Ishikawa (cell line): ENCODE results near the gene SERPINA3.

Experiments
- CREB1 ChIP-seq: IDR thresholded peaks from 2 replicates; pipeline ENCODE4 v1.6.1; 2012; ENCODE audit warnings: low read depth
- EGR1 ChIP-seq: IDR thresholded peaks from 2 replicates; pipeline ENCODE4 v1.6.1; 2012
- EP300 ChIP-seq: IDR thresholded peaks from 2 replicates; pipeline ENCODE4 v1.6.1; 2012; ENCODE audit warnings: borderline replicate concordance
- FOXM1 ChIP-seq: IDR thresholded peaks from 2 replicates; pipeline ENCODE4 v1.6.1; 2012; ENCODE audit warnings: low read depth, borderline replicate concordance
- MAX ChIP-seq: IDR thresholded peaks from 2 replicates; pipeline ENCODE4 v1.6.1; 2012
- NFIC ChIP-seq: IDR thresholded peaks from 2 replicates; pipeline ENCODE4 v1.6.1; 2012
- RAD21 ChIP-seq: IDR thresholded peaks from 2 replicates; pipeline ENCODE4 v1.6.1; 2012; ENCODE audit warnings: low read depth
- REST ChIP-seq: IDR thresholded peaks from 2 replicates; pipeline ENCODE4 v1.6.1; 2012; ENCODE audit warnings: low read depth, mild to moderate bottlenecking
- TAF1 ChIP-seq: IDR thresholded peaks from 2 replicates; pipeline ENCODE4 v1.6.1; 2012; ENCODE audit warnings: low read depth, mild to moderate bottlenecking
- TCF12 ChIP-seq: IDR thresholded peaks from 2 replicates; pipeline ENCODE4 v1.6.1; 2012; ENCODE audit warnings: low read depth
- USF1 ChIP-seq: IDR thresholded peaks from 2 replicates; pipeline ENCODE4 v1.6.1; 2012
- YY1 ChIP-seq: IDR thresholded peaks from 2 replicates; pipeline ENCODE4 v1.6.1; 2012; ENCODE audit warnings: low read depth

GRCh38 chr14:94568186-94568585, 44.0 kb upstream of the SERPINA3 start:
- no peak for TF ChIP-seq TCF12
- no peak for TF ChIP-seq CREB1
- TF ChIP-seq MAX = no peak
- no peak for TF ChIP-seq TAF1
- no peak for TF ChIP-seq NFIC
- TF ChIP-seq EP300 = no peak
- TF ChIP-seq EGR1 = no peak
- TF ChIP-seq YY1 = no peak
- no peak for TF ChIP-seq RAD21
- no peak for TF ChIP-seq FOXM1
- no peak for TF ChIP-seq USF1
- no peak for TF ChIP-seq REST
